Gastrocnemius medialis (tissue), 4 donors: Measurements from ENCODE around the gene KMT2E.

ENCODE experiments used
- CTCF ChIP-seq, 5 experiments: fragments of 450-650 bp in 3 of 5; fragments of 200-600 bp in 2 of 5; sonication (generic) in 2 of 5; IDR thresholded peaks in 4 of 5; conservative IDR thresholded peaks in 1 of 5; 1 replicate in 4 of 5; 2 replicates in 1 of 5; pipeline ENCODE4 v1.5.1; 2016 to 2019; ENCODE audit warnings: antibody characterized with exemption in 5 of 5, mild to moderate bottlenecking in 3 of 5, moderate library complexity in 3 of 5
- POLR2A ChIP-seq, 2 donors: fragments of 450-650 bp; IDR thresholded peaks; one replicate each; pipeline ENCODE4 v1.6.1; 2017; ENCODE audit warnings: antibody characterized with exemption in 2 of 2, mild to moderate bottlenecking in 2 of 2, moderate library complexity in 2 of 2

GRCh38 chr7:104971290-104972071 lies 42.5 kb upstream of the KMT2E start:
- TF ChIP-seq CTCF (IDR thresholded peaks at IDR 0.05 in 4 of 5, conservative IDR thresholded peaks at IDR 0.05 in 1 of 5) = no peak
- TF ChIP-seq POLR2A (IDR thresholded peaks at IDR 0.05) = no peak
